Endothelial cell of umbilical vein (primary cell): ENCODE measurements around the gene DENND2C.

Source experiments
- CTCF ChIP-seq, 2 donors: IDR thresholded peaks; 1 replicate in 1 of 2; 2 replicates in 1 of 2; pipeline ENCODE4 v1.5.1; 2011; ENCODE audit warnings: low read length in 2 of 2, mild to moderate bottlenecking in 2 of 2, moderate library complexity in 2 of 2, control low read depth in 1 of 2, inconsistent platforms in 1 of 2, low read depth in 1 of 2; ENCODE audit not compliant: insufficient read depth in 1 of 2; ENCODE audit errors: extremely low read depth in 1 of 2
- MYC ChIP-seq: IDR thresholded peaks from one replicate; pipeline ENCODE4 v1.6.1; 2011; ENCODE audit warnings: mild to moderate bottlenecking, low read depth, low read length
- POLR2AphosphoS5 ChIP-seq: IDR thresholded peaks from 2 replicates; pipeline ENCODE4 v1.6.1; 2012; ENCODE audit warnings: low read depth, mild to moderate bottlenecking, control low read depth, low read length, moderate library complexity; ENCODE audit not compliant: insufficient read depth
- TF ChIP-seq, protein P1 (sequence below): IDR thresholded peaks from 2 replicates; pipeline ENCODE4 v1.6.1; 2011; ENCODE audit not compliant: insufficient read depth, insufficient read length

DNA sequence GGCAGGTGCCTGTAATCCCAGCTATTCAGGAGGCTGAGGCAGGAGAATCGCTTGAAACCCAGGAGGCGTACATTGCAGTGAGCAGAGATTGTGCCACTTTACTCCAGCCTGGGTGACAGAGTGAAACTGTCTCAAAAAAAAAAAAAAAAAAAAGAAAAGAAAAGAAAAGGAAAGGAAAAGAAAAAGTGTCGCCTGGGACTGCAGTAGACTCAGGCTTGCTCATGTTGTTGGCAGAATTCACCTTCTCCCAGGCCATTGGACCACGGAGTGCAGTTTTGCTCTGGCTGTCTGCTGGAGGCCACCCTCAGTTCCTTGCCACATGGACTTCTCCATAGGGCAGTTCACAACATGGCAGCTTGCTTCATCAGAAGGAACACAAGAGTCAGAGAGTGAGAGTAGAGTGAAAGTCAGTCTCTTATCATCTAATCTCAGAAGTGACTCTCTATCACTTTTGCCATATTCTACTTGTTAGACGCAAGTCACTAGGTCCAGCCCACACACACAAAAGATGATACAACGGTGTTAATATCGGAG lies 117.7 kb downstream of the DENND2C start:
- TF ChIP-seq CTCF (IDR thresholded peaks at IDR 0.05; ENCODE audit: extremely low read depth in 1 of 2, insufficient read depth in 1 of 2, low read depth in 1 of 2, low read length in 2 of 2) (no peak), POLR2AphosphoS5 (no peak), MYC (no peak)
- TF ChIP-seq, protein P1, sequence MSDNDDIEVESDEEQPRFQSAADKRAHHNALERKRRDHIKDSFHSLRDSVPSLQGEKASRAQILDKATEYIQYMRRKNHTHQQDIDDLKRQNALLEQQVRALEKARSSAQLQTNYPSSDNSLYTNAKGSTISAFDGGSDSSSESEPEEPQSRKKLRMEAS = no peak
